H1 (cell line): ENCODE results near the gene DVL3. TPM values are rescaled to one million over a fixed set of nuclear protein-coding genes. Genes with fewer than 3 reads are reported as not detected.

Source experiments
- ASH2L ChIP-seq: fragments of 200-600, 300-600 bp; sonication (generic); IDR thresholded peaks from one replicate; pipeline ENCODE4 v1.7.1; 2017; ENCODE audit warnings: low read length
- BCL11A ChIP-seq, 2 experiments: IDR thresholded peaks; one replicate each; pipeline ENCODE4 v1.6.1; 2011; ENCODE audit warnings: low read depth in 2 of 2, low read length in 2 of 2, mild to moderate bottlenecking in 2 of 2
- CHD7 ChIP-seq: fragments of 300-600 bp; sonication (generic); IDR thresholded peaks from 2 replicates; pipeline ENCODE4 v1.7.1; 2012; ENCODE audit warnings: low read length, moderate library complexity, mild to moderate bottlenecking, inconsistent platforms; ENCODE audit not compliant: insufficient replicate concordance
- HDAC6 ChIP-seq: IDR thresholded peaks from one replicate; pipeline ENCODE4 v1.7.1; 2012; ENCODE audit warnings: low read depth, mild to moderate bottlenecking, inconsistent platforms, low read length, moderate library complexity
- MAX ChIP-seq: IDR thresholded peaks from 2 replicates; pipeline ENCODE4 v1.6.1; 2012; ENCODE audit warnings: inconsistent platforms
- RAD21 ChIP-seq, 2 experiments: IDR thresholded peaks in 1 of 2; conservative IDR thresholded peaks in 1 of 2; 2 replicates each; pipeline ENCODE4 v1.6.1; 2011; ENCODE audit warnings: low read depth in 2 of 2, low read length in 2 of 2, improper control_type of control experiment in 1 of 2, inconsistent platforms in 1 of 2, mild to moderate bottlenecking in 1 of 2, moderate library complexity in 1 of 2
- RNF2 ChIP-seq: fragments of 200-900, 300-1000 bp; sonication (generic); IDR thresholded peaks from 2 replicates; pipeline ENCODE4 v1.7.1; 2016; ENCODE audit warnings: borderline replicate concordance, low read depth, mild to moderate bottlenecking, antibody characterized with exemption, low read length; ENCODE audit not compliant: poor library complexity, severe bottlenecking; ENCODE audit errors: missing control alignments
- polyA plus RNA-seq, 7 experiments: library from polyadenylated mRNA; depleted of rRNA in 3 of 7; stranded (reverse) in 5 of 7; unstranded in 2 of 7; fragments of >200 nt in 5 of 7; fragments of 200-250 nt in 2 of 7; gene quantifications; 1 replicate in 5 of 7; 2 replicates in 1 of 7; 4 replicates in 1 of 7; pipeline versions ENCODE4 v1.2.1 to v1.2.3, GENCODE V29; 2011 to 2013; ENCODE audit warnings: missing spikeins in 2 of 7, mixed read lengths in 2 of 7
- total RNA-seq: library from RNA; stranded (reverse); fragmentation: NEBNext Ultra II Directional; extraction: Animal tissue kit (Norgen Biotek cat#: 25700); gene quantifications from 2 replicates; pipeline ENCODE4 v1.2.1, GENCODE V29; 2021

DVL3 gene
- total and polyA plus RNA-seq, 2 of the 8 experiments (the other 6 are each of a cell fraction or from before 2014, with no cell fraction given), result 38.5 to 66.6 TPM

- no peak for TF ChIP-seq ASH2L
- no peak for TF ChIP-seq CHD7
- TF ChIP-seq MAX, result no peak
- no peak for TF ChIP-seq RAD21 (IDR thresholded peaks at IDR 0.05 in 1 of 2, conservative IDR thresholded peaks at IDR 0.05 in 1 of 2; ENCODE audit: low read depth in 2 of 2, low read length in 2 of 2)
- TF ChIP-seq RNF2, result no peak
- no peak for TF ChIP-seq HDAC6
- TF ChIP-seq BCL11A (IDR thresholded peaks at IDR 0.05; ENCODE audit: low read depth in 2 of 2, low read length in 2 of 2), result no peak
Measured at GRCh38 chr3:184164648-184165330, 9.6 kb downstream of the DVL3 start (continued).
